Measurements from ENCODE around the gene HDAC4. TPM values are rescaled to one million over a fixed set of nuclear protein-coding genes. Genes with fewer than 3 reads are reported as not detected.

Gene HDAC4
- total RNA-seq, 1 experiment from 2014 or later, result 61.5 TPM

- H3K27ac ChIP-seq, result no peak overlapping the region
- H3K4me2 ChIP-seq, result no peak overlapping the region
- no peak for TF ChIP-seq EZH2 (IDR thresholded peaks at IDR 0.05; ENCODE audit: low read depth)
- TF ChIP-seq, protein P1, sequence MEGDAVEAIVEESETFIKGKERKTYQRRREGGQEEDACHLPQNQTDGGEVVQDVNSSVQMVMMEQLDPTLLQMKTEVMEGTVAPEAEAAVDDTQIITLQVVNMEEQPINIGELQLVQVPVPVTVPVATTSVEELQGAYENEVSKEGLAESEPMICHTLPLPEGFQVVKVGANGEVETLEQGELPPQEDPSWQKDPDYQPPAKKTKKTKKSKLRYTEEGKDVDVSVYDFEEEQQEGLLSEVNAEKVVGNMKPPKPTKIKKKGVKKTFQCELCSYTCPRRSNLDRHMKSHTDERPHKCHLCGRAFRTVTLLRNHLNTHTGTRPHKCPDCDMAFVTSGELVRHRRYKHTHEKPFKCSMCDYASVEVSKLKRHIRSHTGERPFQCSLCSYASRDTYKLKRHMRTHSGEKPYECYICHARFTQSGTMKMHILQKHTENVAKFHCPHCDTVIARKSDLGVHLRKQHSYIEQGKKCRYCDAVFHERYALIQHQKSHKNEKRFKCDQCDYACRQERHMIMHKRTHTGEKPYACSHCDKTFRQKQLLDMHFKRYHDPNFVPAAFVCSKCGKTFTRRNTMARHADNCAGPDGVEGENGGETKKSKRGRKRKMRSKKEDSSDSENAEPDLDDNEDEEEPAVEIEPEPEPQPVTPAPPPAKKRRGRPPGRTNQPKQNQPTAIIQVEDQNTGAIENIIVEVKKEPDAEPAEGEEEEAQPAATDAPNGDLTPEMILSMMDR (conservative IDR thresholded peaks at IDR 0.05), result no peak
- ChIA-PET POLR2A (ENCODE audit: unreplicated experiment) (interaction anchor here (0.7 kb wide), 1 partner anchor 161 kb away, joined by 3 read pairs; no protein-coding TSS in a partner anchor), CTCF (no interaction called here)
- H3K79me2 ChIP-seq (ENCODE audit: low read depth), result peaks cover 54% of the 10 kb centered on the region
- no peak overlapping the region for H2AFZ ChIP-seq
- H3K9me2 ChIP-seq (ENCODE audit: insufficient read depth), result no peaks in the 10 kb centered on the region
- H4K20me1 ChIP-seq (ENCODE audit: insufficient read depth), result no peaks in the 10 kb centered on the region
- no peak overlapping the region for H3K4me3 ChIP-seq
- peaks cover 54% of the 10 kb centered on the region for H3K4me1 ChIP-seq (replicated peaks; ENCODE audit: insufficient read depth)
- no peak for DNase-seq
- no peaks in the 10 kb centered on the region for H3K36me3 ChIP-seq (ENCODE audit: low read depth)
- peaks cover 37% of the 10 kb centered on the region for H3F3A ChIP-seq (ENCODE audit: insufficient read depth, low read depth)
- no peaks in the 10 kb centered on the region for H3K27me3 ChIP-seq (ENCODE audit: insufficient read depth, low read depth)
- BruUV-seq (replicated peaks), result no TSS peak
- H3K9me3 ChIP-seq (ENCODE audit: insufficient read depth, low read depth), result no peaks in the 10 kb centered on the region
- intact Hi-C loops (cut with micrococcal nuclease; ENCODE audit: unreplicated experiment), result loop anchor here (5.0 kb wide), 1 partner anchor 990 kb away; the partner anchor contains the start of gene PER2
Measured at GRCh38 chr2:239276851-239277250, 124.0 kb downstream of the HDAC4 start.

DNA sequence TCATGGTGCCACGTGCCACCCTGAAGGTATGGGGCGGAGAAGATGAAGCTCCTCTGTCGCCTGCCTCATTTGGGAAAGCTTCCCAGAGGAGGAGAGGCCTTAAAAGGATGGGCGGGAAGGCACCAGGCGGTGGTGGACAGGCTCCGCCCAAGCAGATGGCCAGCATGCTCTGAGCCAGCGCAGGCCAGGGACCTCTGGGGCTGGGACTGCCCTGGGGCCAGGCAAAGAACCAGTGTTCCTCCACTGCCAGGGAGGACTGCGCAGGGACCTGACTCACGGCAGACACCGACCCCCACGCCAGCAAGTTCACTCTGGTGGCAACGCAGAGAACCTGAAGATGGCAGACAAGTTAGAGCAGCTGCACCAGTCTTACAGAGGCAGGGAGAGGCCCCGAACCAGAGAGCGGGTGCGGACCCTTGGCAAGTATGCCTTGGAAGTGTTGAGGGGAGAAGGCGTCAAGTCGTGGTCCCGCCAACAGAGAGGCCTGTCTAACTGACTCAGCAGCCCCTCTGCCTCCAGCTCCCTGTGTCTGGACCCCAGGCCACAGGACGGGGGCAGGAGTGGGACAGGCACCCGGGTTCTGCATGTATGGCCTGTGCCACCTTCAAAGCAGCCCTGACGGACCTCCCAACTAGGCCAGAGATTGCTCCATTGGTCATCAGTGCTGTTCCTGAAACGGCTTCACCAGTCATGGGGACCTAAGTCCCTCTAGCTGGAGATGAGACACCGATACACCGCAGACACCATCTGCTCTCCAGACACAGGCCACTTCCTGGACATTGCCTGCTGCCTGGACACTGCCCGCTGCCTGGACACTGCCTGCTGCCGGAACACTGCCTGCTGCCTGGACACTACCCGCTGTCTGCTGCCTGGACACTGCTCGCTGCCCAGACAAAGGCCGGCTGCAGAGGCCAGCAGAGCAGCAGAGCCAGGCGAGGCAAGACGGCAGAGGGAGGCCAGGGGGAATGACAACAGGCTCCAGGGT lies 124.7 kb downstream of the HDAC4 start:
- intact Hi-C loops (cut with micrococcal nuclease; ENCODE audit: unreplicated experiment), result loop anchor here (2.0 to 5.0 kb wide), 2 partner anchors 125 to 989 kb away; partner anchors contain the start of genes HDAC4 and PER2
- Histone ChIP-seq H3K36me3 (ENCODE audit: low read depth) (no peaks in the 10 kb centered on the region), H3K27ac (peak overlapping the region; percentile 82), H3K79me2 (ENCODE audit: low read depth) (peaks cover 55% of the 10 kb centered on the region), H3K4me1 (replicated peaks; ENCODE audit: insufficient read depth) (peaks cover 54% of the 10 kb centered on the region), H4K20me1 (ENCODE audit: insufficient read depth) (no peaks in the 10 kb centered on the region), H3K9me2 (ENCODE audit: insufficient read depth) (no peaks in the 10 kb centered on the region), H3F3A (ENCODE audit: insufficient read depth, low read depth) (peaks cover 37% of the 10 kb centered on the region), H3K27me3 (ENCODE audit: insufficient read depth, low read depth) (no peaks in the 10 kb centered on the region), H3K4me2 (peak overlapping the region; percentile 95), H2AFZ (no peak overlapping the region), H3K4me3 (no peak overlapping the region), H3K9me3 (ENCODE audit: insufficient read depth, low read depth) (no peaks in the 10 kb centered on the region)
- POLR2A ChIA-PET (ENCODE audit: unreplicated experiment), result interaction anchor here (0.6 to 0.7 kb wide), 3 partner anchors 39 to 278 kb away, joined by 3 to 4 read pairs (median 4); no protein-coding TSS in a partner anchor
- peak in 1 of 2 experiments; percentile 46 for DNase-seq
- TF ChIP-seq, protein P1 (conservative IDR thresholded peaks at IDR 0.05), result no peak
- no peak for TF ChIP-seq EZH2 (IDR thresholded peaks at IDR 0.05; ENCODE audit: low read depth)
- no TSS peak for BruUV-seq (replicated peaks)
- CTCF ChIA-PET, result no interaction called here

GRCh38 chr2:239275044-239275685 lies 125.7 kb downstream of the HDAC4 start:
- Histone ChIP-seq H3K4me1 (replicated peaks; ENCODE audit: insufficient read depth) (peaks cover 47% of the 10 kb centered on the region), H3F3A (ENCODE audit: insufficient read depth, low read depth) (peaks cover 32% of the 10 kb centered on the region), H3K27me3 (ENCODE audit: insufficient read depth, low read depth) (no peaks in the 10 kb centered on the region), H3K79me2 (ENCODE audit: low read depth) (peaks cover 63% of the 10 kb centered on the region), H3K36me3 (ENCODE audit: low read depth) (no peaks in the 10 kb centered on the region), H3K9me2 (ENCODE audit: insufficient read depth) (no peaks in the 10 kb centered on the region), H2AFZ (peak overlapping the region; percentile 68), H3K9me3 (ENCODE audit: insufficient read depth, low read depth) (no peaks in the 10 kb centered on the region), H3K27ac (peak overlapping the region; percentile 82), H3K4me3 (peak overlapping the region; percentile 59), H4K20me1 (ENCODE audit: insufficient read depth) (no peaks in the 10 kb centered on the region), H3K4me2 (peak overlapping the region; percentile 95)
- CTCF ChIA-PET, result interaction anchor here (0.5 to 1.1 kb wide), 2 partner anchors 10 to 43 kb away, joined by 4 to 5 read pairs; no protein-coding TSS in a partner anchor
- POLR2A ChIA-PET (ENCODE audit: unreplicated experiment), result interaction anchor here (0.6 to 0.7 kb wide), 5 partner anchors 38 to 1152 kb away, joined by 3 to 8 read pairs (median 4); no protein-coding TSS in a partner anchor
- intact Hi-C loops (cut with micrococcal nuclease; ENCODE audit: unreplicated experiment), result loop anchor here (2.0 to 5.0 kb wide), 2 partner anchors 126 to 988 kb away; partner anchors contain the start of genes HDAC4 and PER2
- no TSS peak for BruUV-seq (replicated peaks)
- DNase-seq, result peak; percentile 87 to 97
- TF ChIP-seq, protein P1 (conservative IDR thresholded peaks at IDR 0.05), result no peak
- no peak for TF ChIP-seq EZH2 (IDR thresholded peaks at IDR 0.05; ENCODE audit: low read depth)
